GM12801 (cell line): ENCODE results near the gene USB1.

Experiments
- CTCF ChIP-seq: IDR thresholded peaks from one replicate; pipeline ENCODE4 v1.5.1; 2011; ENCODE audit warnings: control low read depth; ENCODE audit not compliant: insufficient read length; ENCODE audit errors: extremely low read depth

Gene USB1

GRCh38 chr16:58022601-58023371 lies 21.6 kb downstream of the USB1 start:
- TF ChIP-seq CTCF = no peak

- no peak for TF ChIP-seq CTCF
These were observed 23.5 kb downstream of the USB1 start for GRCh38 chr16:58024486-58025350.

- no peak for TF ChIP-seq CTCF
These were observed 24.3 kb downstream of the USB1 start, which contains the start of gene MMP15 for GRCh38 chr16:58025351-58026138. Gene MMP15 (plus strand): TSS chr16:58025754. CDS start chr16:58026351, 597 bp downstream.

GRCh38 chr16:58026139-58026704 lies 25.0 kb downstream of the USB1 start:
- TF ChIP-seq CTCF = no peak

- TF ChIP-seq CTCF = no peak
These were observed 25.5 kb downstream of the USB1 start for GRCh38 chr16:58026705-58027160.

- TF ChIP-seq CTCF = no peak
These were observed 26.1 kb downstream of the USB1 start for GRCh38 chr16:58027161-58027915.
